Nephron (organoid): ENCODE data around the gene ADCY5.

Source experiments
- H3K27ac Mint-ChIP-seq, 3 experiments: 2 replicates each; pipeline ENCODE4 v1.8.0; 2020; ENCODE audit warnings: mixed read lengths in 3 of 3, mild to moderate bottlenecking in 2 of 3, moderate library complexity in 1 of 3
- H3K27me3 Mint-ChIP-seq: 2 replicates; pipeline ENCODE4 v1.8.0; 2021; ENCODE audit warnings: low read depth, mild to moderate bottlenecking, moderate library complexity, mixed read lengths
- H3K36me3 Mint-ChIP-seq: 2 replicates; pipeline ENCODE4 v1.8.0; 2020; ENCODE audit warnings: low read depth, mixed read lengths
- H3K4me1 Mint-ChIP-seq: 2 replicates; pipeline ENCODE4 v1.8.0; 2020; ENCODE audit warnings: mixed read lengths
- H3K4me3 Mint-ChIP-seq, 3 experiments: 2 replicates each; pipeline ENCODE4 v1.8.0; 2020; ENCODE audit warnings: mild to moderate bottlenecking in 3 of 3, mixed read lengths in 3 of 3, moderate library complexity in 2 of 3
- H3K9me3 Mint-ChIP-seq: 2 replicates; pipeline ENCODE4 v1.8.0; 2020; ENCODE audit warnings: mixed read lengths
- CTCF ChIP-seq, 3 experiments: fragments of 200-600 bp; sonication (generic); IDR thresholded peaks; one replicate each; pipeline ENCODE4 v1.5.0; 2021; ENCODE audit warnings: antibody characterized with exemption in 3 of 3; ENCODE audit not compliant: unreplicated experiment in 3 of 3

Gene ADCY5

DNA sequence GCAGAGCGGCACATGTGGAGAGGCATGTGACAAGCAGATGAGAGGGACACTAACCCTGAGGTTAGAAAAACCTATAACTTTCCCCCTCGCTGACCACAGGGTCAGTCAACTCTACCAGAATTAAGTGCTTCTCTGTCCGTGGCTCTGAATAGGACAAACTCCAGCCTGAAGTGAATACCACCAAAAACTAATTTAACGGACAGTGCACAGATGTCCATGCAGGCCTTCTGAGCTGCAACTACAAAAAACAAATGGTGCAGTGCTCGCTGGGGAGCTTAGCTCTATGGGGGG, 59.3 kb downstream of the ADCY5 start:
- Mint-ChIP-seq H3K9me3 (no peaks in the 10 kb centered on the region), H3K27ac (peak overlapping the region; percentile 63 to 97 (median 91)), H3K4me3 (no peak overlapping the region), H3K4me1 (peaks cover 80% of the 10 kb centered on the region), H3K36me3 (no peaks in the 10 kb centered on the region), H3K27me3 (peaks cover 4% of the 10 kb centered on the region)
- TF ChIP-seq CTCF (IDR thresholded peaks at IDR 0.05; ENCODE audit: unreplicated experiment in 3 of 3) = no peak

GRCh38 chr3:123388811-123389627, 59.9 kb downstream of the ADCY5 start:
- Mint-ChIP-seq H3K9me3 (no peaks in the 10 kb centered on the region), H3K27ac (peak overlapping the region; percentile 63 to 97 (median 91)), H3K4me1 (peaks cover 80% of the 10 kb centered on the region), H3K27me3 (peaks cover 4% of the 10 kb centered on the region), H3K36me3 (no peaks in the 10 kb centered on the region), H3K4me3 (no peak overlapping the region)
- no peak for TF ChIP-seq CTCF (IDR thresholded peaks at IDR 0.05; ENCODE audit: unreplicated experiment in 3 of 3)

- H3K27ac Mint-ChIP-seq = peak overlapping the region; percentile 91 to 97 (median 94)
- no peak for TF ChIP-seq CTCF (IDR thresholded peaks at IDR 0.05; ENCODE audit: unreplicated experiment in 3 of 3)
- H3K36me3 Mint-ChIP-seq = no peaks in the 10 kb centered on the region
- H3K9me3 Mint-ChIP-seq = no peaks in the 10 kb centered on the region
- H3K4me3 Mint-ChIP-seq = peak overlapping the region in 2 of 3 experiments; percentile 4 to 13
- H3K27me3 Mint-ChIP-seq = peaks cover 4% of the 10 kb centered on the region
- H3K4me1 Mint-ChIP-seq = peaks cover 88% of the 10 kb centered on the region
These were observed 60.8 kb downstream of the ADCY5 start for GRCh38 chr3:123388042-123388441.

DNA sequence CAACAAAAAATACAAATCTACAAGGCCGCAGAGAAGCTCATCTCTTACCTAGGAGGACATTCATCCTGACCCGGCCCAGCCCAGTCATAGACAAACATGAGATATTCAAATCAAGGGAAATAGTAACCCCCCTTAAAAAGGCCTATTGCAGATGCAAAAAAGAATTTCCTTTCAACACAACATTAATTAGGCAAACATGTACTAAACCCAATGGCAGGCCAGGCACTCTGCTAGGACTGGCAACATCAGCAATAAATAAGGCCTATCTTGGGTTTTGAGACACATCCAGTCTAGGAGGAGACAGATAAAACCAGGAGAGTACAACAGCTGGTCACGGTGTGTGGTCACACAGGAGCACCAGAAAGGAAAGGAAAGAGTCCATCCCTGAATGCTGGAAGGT, 61.4 kb downstream of the ADCY5 start:
- no peak for TF ChIP-seq CTCF (IDR thresholded peaks at IDR 0.05; ENCODE audit: unreplicated experiment in 3 of 3)
- Mint-ChIP-seq H3K27me3 (peaks cover 4% of the 10 kb centered on the region), H3K4me3 (no peak overlapping the region), H3K4me1 (peaks cover 90% of the 10 kb centered on the region), H3K27ac (peak overlapping the region; percentile 91 to 97 (median 94)), H3K9me3 (no peaks in the 10 kb centered on the region), H3K36me3 (no peaks in the 10 kb centered on the region)

DNA sequence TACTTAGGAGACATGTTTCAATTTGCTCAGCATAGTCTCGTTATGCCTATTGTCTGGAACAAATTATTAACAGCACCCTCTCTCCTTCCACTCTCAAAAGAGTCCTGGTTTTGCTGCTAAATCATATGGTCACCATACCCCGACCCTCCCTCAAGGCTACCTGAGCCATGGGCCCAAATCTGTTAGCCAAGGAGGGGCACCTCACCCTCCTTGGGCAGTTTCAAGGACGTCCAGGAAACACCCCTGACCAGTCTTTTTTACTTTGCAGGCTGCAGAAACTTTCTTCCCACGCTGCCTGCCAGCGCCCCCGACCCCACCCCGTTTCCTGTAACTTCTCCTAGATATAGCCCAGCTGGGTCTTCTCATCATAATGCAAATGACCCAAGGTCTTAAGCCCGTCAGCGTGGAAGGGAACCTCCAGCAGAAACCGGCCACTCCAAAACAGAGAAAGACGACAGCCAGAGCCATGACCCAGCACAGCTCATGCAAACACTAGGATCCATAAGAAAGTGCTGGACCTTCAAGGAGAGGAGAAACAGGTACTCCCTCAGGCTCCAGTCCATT, 62.3 kb downstream of the ADCY5 start:
- H3K4me1 Mint-ChIP-seq = peaks cover 84% of the 10 kb centered on the region

More for the DNA sequence above, 62.3 kb downstream of the ADCY5 start:
- Mint-ChIP-seq H3K36me3 (no peaks in the 10 kb centered on the region), H3K27me3 (peaks cover 4% of the 10 kb centered on the region), H3K27ac (peak overlapping the region; percentile 91 to 97 (median 94)), H3K4me3 (peak overlapping the region; percentile 13 to 44 (median 23)), H3K9me3 (no peaks in the 10 kb centered on the region)
- no peak for TF ChIP-seq CTCF (IDR thresholded peaks at IDR 0.05; ENCODE audit: unreplicated experiment in 3 of 3)
